Fibroblast of lung (primary cell): ENCODE data around the gene C9orf50.

Experiments
- CTCF ChIP-seq, 2 donors: IDR thresholded peaks in 1 of 2; conservative IDR thresholded peaks in 1 of 2; 1 replicate in 1 of 2; 2 replicates in 1 of 2; pipeline ENCODE4 v1.5.1; 2011 to 2012; ENCODE audit warnings: low read length in 2 of 2, control low read depth in 1 of 2, inconsistent platforms in 1 of 2, low read depth in 1 of 2, mild to moderate bottlenecking in 1 of 2
- EZH2 ChIP-seq: IDR thresholded peaks from 2 replicates; pipeline ENCODE4 v1.5.1; 2012; ENCODE audit warnings: low read length, control low read depth, mild to moderate bottlenecking; ENCODE audit errors: missing control alignments

- no peak for TF ChIP-seq EZH2
- TF ChIP-seq CTCF (conservative IDR thresholded peaks at IDR 0.05 in 1 of 2, IDR thresholded peaks at IDR 0.05 in 1 of 2; ENCODE audit: low read depth in 1 of 2, low read length in 2 of 2), result no peak
Measured at GRCh38 chr9:129637673-129638439, 17.0 kb upstream of the C9orf50 start.
